ENCODE measurements around the gene SLC14A1. TPM values are rescaled to one million over a fixed set of nuclear protein-coding genes. Genes with fewer than 3 reads are reported as not detected.
"Not testable (repeated sequence)": the region's sequence is repeated elsewhere in the genome, so short reads cannot be mapped to it uniquely, and the experiment has no call there.

The SLC14A1 gene
- polyA plus RNA-seq, 1 experiment = 0.77 TPM

DNA sequence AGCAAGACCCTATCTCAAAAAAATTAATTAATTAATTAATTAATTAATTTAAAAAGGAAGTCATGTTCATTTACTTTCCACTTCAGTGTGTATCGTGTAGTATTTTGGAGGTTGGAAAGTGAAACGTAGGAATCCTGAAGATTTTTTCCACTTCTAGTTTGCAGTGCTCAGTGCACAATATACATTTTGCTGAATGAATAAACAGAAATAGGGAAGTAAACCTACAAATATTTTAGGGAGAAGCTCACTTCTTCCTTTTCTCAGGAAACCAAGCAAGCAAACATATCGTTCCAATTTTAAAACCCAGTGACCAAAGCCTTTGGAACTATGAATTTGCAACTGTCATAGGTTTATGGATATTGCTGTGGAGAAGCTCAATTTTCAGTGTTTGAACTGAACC is 27.8 kb downstream of the SLC14A1 start:
- CTCF ChIA-PET = no interaction called here
- no peaks in the 10 kb centered on the region for H3K27me3 ChIP-seq (ENCODE audit: control insufficient read depth, insufficient read depth, low read length)
- TF ChIP-seq, protein P1, sequence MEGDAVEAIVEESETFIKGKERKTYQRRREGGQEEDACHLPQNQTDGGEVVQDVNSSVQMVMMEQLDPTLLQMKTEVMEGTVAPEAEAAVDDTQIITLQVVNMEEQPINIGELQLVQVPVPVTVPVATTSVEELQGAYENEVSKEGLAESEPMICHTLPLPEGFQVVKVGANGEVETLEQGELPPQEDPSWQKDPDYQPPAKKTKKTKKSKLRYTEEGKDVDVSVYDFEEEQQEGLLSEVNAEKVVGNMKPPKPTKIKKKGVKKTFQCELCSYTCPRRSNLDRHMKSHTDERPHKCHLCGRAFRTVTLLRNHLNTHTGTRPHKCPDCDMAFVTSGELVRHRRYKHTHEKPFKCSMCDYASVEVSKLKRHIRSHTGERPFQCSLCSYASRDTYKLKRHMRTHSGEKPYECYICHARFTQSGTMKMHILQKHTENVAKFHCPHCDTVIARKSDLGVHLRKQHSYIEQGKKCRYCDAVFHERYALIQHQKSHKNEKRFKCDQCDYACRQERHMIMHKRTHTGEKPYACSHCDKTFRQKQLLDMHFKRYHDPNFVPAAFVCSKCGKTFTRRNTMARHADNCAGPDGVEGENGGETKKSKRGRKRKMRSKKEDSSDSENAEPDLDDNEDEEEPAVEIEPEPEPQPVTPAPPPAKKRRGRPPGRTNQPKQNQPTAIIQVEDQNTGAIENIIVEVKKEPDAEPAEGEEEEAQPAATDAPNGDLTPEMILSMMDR (IDR thresholded peaks at IDR 0.05; ENCODE audit: insufficient read depth, low read depth, low read length) = no peak
- POLR2A ChIA-PET = no interaction called here
- DNase-seq (ENCODE audit: low read depth) = no peak
- H3K4me3 ChIP-seq (ENCODE audit: low read depth, low read length) = no peak overlapping the region
- H3K36me3 ChIP-seq (ENCODE audit: control insufficient read depth, insufficient read depth, low read length) = no peaks in the 10 kb centered on the region

DNA sequence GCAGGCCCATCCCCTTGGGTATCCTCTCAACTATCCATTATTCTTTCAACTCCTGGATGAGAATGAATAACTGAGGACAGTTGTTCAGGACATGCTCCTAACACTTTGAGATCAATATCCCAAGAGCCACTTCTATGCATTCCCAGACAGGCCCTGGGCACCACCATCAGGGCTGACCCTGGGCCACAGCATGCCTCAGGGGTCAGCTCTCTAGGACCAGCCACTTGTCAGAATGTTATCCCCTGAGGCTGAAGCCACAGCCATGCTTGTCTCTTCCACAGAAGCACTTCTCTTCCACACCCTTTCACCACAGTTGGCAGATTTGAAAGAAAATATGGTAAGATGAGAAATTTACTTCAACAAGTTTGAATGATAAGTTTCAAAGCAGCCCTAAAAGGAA is 28.7 kb downstream of the SLC14A1 start:
- no peaks in the 10 kb centered on the region for H3K36me3 ChIP-seq (ENCODE audit: control insufficient read depth, insufficient read depth, low read length)
- POLR2A ChIA-PET = no interaction called here
- no peak for DNase-seq (ENCODE audit: low read depth)
- TF ChIP-seq, protein P1 (IDR thresholded peaks at IDR 0.05; ENCODE audit: insufficient read depth, low read depth, low read length) = no peak
- no peaks in the 10 kb centered on the region for H3K27me3 ChIP-seq (ENCODE audit: control insufficient read depth, insufficient read depth, low read length)
- CTCF ChIA-PET = no interaction called here
- no peak overlapping the region for H3K4me3 ChIP-seq (ENCODE audit: low read depth, low read length)

DNA sequence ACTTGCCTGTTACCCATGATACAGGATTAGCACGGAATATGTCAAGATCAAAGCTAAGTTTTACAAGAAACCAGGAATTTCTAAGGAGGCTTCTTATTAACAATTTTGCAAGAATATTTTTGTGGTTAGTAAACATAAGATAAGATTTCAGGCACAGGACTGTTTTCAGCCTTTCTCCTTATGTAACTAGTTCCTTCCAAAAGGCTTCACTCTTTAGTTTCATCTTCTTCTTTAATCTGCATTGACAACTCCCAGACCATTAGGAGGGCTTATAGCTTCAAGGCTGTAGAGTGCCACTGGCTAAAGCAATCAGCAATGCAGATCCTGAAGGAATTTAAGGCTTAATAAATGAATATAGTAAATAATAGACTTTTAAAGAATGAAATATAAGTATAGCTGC is 29.3 kb downstream of the SLC14A1 start:
- TF ChIP-seq, protein P1 (IDR thresholded peaks at IDR 0.05; ENCODE audit: insufficient read depth, low read depth, low read length) = no peak
- CTCF ChIA-PET = no interaction called here
- DNase-seq (ENCODE audit: low read depth) = no peak
- Histone ChIP-seq H3K27me3 (ENCODE audit: control insufficient read depth, insufficient read depth, low read length) (no peaks in the 10 kb centered on the region), H3K4me3 (ENCODE audit: low read depth, low read length) (no peak overlapping the region), H3K36me3 (ENCODE audit: control insufficient read depth, insufficient read depth, low read length) (no peaks in the 10 kb centered on the region)
- POLR2A ChIA-PET = no interaction called here

DNA sequence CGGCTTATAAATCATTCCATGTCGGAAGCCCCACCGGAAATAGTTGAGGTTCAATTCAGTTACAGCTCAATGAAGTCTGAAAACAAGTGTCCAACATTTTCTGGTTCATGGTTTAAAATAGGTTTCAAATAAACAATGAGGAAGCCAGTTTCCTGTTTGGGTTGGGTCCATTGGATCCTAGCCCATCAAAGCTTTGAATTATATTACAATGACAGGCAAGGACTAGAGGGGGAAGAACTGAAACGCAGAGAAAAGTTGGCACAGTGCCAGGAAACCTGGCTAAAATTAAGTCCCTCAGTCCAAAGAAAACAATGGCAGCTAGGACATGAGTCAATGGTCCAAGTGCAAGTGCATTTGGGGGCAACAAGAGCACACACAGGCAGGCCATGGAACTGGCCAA is 32.0 kb downstream of the SLC14A1 start:
- CTCF ChIA-PET = interaction anchor here (1.0 to 1.1 kb wide), 2 partner anchors 9 to 34 kb away, joined by 3 read pairs; no protein-coding TSS in a partner anchor
- TF ChIP-seq, protein P1 (IDR thresholded peaks at IDR 0.05; ENCODE audit: insufficient read depth, low read depth, low read length) = no peak
- Histone ChIP-seq H3K36me3 (ENCODE audit: control insufficient read depth, insufficient read depth, low read length) (no peaks in the 10 kb centered on the region), H3K27me3 (ENCODE audit: control insufficient read depth, insufficient read depth, low read length) (no peaks in the 10 kb centered on the region), H3K4me3 (ENCODE audit: low read depth, low read length) (no peak overlapping the region)
- DNase-seq (ENCODE audit: low read depth) = no peak
- POLR2A ChIA-PET = no interaction called here

DNA sequence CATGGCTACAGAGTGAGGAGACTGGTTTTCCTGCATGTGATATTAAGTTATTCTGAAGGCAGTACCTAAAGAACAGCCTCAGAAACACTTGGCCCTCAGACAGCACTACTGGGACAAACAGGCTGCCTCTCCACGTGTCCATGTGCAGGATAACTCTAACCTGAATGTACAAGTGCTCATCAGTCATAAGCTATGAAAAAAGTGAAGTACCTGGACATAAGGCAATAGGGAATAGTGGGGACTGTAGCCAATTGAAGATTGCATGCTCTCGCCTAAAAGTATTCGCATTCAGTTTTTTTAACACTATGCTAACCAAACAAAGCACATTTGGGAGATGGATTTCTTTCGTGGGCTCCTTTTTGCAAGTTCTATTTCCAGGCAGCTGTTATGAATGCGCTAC is 33.0 kb downstream of the SLC14A1 start:
- no peaks in the 10 kb centered on the region for H3K27me3 ChIP-seq (ENCODE audit: control insufficient read depth, insufficient read depth, low read length)
- CTCF ChIA-PET = interaction anchor here (1.1 kb wide), 1 partner anchor 11 kb away, joined by 4 read pairs; no protein-coding TSS in a partner anchor
- H3K36me3 ChIP-seq (ENCODE audit: control insufficient read depth, insufficient read depth, low read length) = no peaks in the 10 kb centered on the region
- POLR2A ChIA-PET = no interaction called here
- TF ChIP-seq, protein P1 (IDR thresholded peaks at IDR 0.05; ENCODE audit: insufficient read depth, low read depth, low read length) = no peak
- no peak overlapping the region for H3K4me3 ChIP-seq (ENCODE audit: low read depth, low read length)
- no peak for DNase-seq (ENCODE audit: low read depth)

DNA sequence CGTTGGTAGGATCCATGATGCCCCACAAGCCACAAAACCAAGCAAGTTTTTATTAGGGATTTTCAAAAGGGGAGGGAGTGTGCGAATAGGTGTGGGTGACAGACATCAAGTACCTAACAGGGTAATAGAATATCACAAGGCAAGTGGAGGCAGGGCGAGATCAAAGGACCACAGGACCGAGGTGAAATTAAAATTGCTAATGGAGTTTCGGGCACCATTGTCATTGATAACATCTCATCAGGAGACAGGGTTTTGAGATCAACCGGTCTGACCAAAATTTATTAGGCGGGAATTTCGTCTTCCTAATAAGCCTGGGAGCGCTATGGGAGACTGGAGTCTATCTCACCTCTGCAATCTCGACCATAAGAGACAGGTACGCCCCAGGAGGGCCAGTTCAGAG is 33.7 kb downstream of the SLC14A1 start:
- POLR2A ChIA-PET; H3K4me3 ChIP-seq (ENCODE audit: low read depth, low read length); H3K36me3 ChIP-seq (ENCODE audit: control insufficient read depth, insufficient read depth, low read length); DNase-seq (ENCODE audit: low read depth); H3K27me3 ChIP-seq (ENCODE audit: control insufficient read depth, insufficient read depth, low read length): not testable (repeated sequence)
- CTCF ChIA-PET = interaction anchor here (1.1 kb wide), 1 partner anchor 10 kb away, joined by 3 read pairs; no protein-coding TSS in a partner anchor

All from BJ (cell line).